Measurements from ENCODE around the gene OR5T3. TPM values are rescaled to one million over a fixed set of nuclear protein-coding genes. Genes with fewer than 3 reads are reported as not detected.

The OR5T3 gene
- total RNA-seq: not detected in 2 replicates

GRCh38 chr11:56251954-56252353, at the start of gene OR5T3:
Gene OR5T3, plus strand, starts transcription at chr11:56252254. Its CDS starts 0 bp downstream, at chr11:56252254.

DNA sequence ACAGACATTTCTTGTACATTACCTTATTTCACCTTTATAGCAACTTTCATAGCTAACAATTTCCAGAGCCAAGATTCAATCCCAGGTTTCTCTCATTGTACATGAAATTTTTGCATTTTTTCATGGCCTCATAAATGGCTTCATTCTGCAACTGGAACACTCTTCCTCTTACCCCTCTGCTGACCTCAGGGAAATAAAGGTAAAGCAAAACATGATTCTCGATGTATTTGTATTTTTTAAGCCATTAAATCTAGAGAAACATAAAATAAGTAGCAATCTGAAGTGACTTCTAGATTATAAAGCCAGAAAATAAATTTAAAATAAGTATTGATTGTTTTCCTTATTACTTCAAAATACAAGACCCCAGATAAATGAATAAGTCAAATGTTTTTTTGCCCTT, 17.9 kb upstream of the OR5T3 start, which contains the start of gene OR5T2:
Gene OR5T2, minus strand, starts transcription at position 101 of the 400 bp plus-strand sequence. CDS start 1,193 bp downstream, outside the sequence.

GRCh38 chr11:56273854-56274253, 21.8 kb downstream of the OR5T3 start, which contains the start of gene OR5T1:
Gene OR5T1, plus strand, starts transcription at chr11:56274154. Its CDS starts 1,485 bp downstream, at chr11:56275639.

GRCh38 chr11:56292154-56292553, 40.1 kb downstream of the OR5T3 start, which contains the start of gene OR8H1:
Gene OR8H1, minus strand, starts transcription at chr11:56292254. Its CDS starts 1,192 bp downstream, at chr11:56291062.

Other genes starting within 250 kb of the OR5T3 start
- not detected in 2 replicates for gene OR5AS1, start 224.6 kb upstream of the OR5T3 start, total RNA-seq
- not detected in 2 replicates for gene OR8I2, start 158.9 kb upstream of the OR5T3 start, total RNA-seq
- gene OR8H2, start 148.6 kb upstream of the OR5T3 start, total RNA-seq: not detected in 2 replicates
- not detected in 2 replicates for gene OR8H3, start 129.9 kb upstream of the OR5T3 start, total RNA-seq
- gene OR8J3, start 112.1 kb upstream of the OR5T3 start, total RNA-seq: not detected in 2 replicates
- not detected in 2 replicates for gene OR8K5, start 91.9 kb upstream of the OR5T3 start, total RNA-seq
- not detected in 2 replicates for gene OR5J2, start 75.6 kb upstream of the OR5T3 start, total RNA-seq
- not detected in 2 replicates for gene OR5T2, start 18.0 kb upstream of the OR5T3 start, total RNA-seq
- not detected in 2 replicates for gene OR5T1, start 21.9 kb downstream of the OR5T3 start, total RNA-seq
- gene OR8H1, start 40.0 kb downstream of the OR5T3 start, total RNA-seq: not detected in 2 replicates
- gene OR8K3, start 62.9 kb downstream of the OR5T3 start, total RNA-seq: not detected in 2 replicates
- not detected in 2 replicates for gene OR8K1, start 93.8 kb downstream of the OR5T3 start, total RNA-seq
- gene OR8J1, start 102.0 kb downstream of the OR5T3 start, total RNA-seq: not detected in 2 replicates
- gene OR8U1, start 123.4 kb downstream of the OR5T3 start, total RNA-seq: not detected in 2 replicates
- gene OR5AL1, start 160.4 kb downstream of the OR5T3 start, total RNA-seq: not detected in 2 replicates
- gene OR5M3, start 221.1 kb downstream of the OR5T3 start, total RNA-seq: not detected in 2 replicates
- gene OR5M8, start 239.1 kb downstream of the OR5T3 start, total RNA-seq: not detected in 2 replicates

Measured in hair follicle dermal papilla cell (primary cell).